ENCODE results near the gene CDKL1.

Gene CDKL1

DNA sequence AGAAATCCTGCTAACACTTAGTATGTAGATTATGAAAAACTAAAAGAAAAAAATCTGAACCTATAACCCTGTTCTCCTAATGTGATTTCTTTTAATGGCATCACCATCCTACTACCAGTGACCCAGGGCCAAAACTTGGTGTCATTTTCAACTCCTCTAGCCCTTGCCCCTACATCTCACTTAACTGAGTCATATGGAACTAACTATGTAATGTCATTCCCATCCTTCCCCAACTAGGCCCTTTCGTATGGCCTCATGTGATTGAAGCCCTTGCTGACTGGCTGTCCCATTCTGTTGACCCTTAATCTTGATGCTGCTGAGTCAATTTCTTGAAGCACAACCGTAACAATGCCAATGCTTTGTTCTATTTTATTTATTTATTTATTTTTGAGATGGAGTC is 77.0 kb downstream of the CDKL1 start:
- ATAC-seq, result no peak

DNA sequence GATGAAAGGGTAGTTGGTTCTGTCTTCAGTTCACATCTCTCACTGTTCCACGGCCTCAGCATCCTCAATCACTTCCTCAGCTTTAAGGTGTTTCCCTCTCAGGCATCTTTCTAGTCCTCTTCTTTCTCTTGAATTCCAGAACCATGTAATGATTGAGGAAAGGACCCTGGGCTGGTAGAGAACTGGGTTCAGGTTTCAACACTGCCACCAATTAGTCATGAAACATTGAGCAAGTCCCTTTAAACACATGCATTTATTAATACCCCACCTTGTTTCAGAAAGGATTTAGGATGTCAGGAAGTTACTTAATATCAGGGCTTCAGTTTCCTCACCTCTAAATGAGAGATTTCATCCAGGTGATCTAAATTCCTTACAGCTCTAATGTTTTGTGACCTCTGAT is 77.4 kb downstream of the CDKL1 start:
- ATAC-seq, result no peak
- TF ChIP-seq GLIS3 (CRISPR knock-in tag; IDR thresholded peaks at IDR 0.05) (no peak), SNAI2 (CRISPR knock-in tag; IDR thresholded peaks at IDR 0.05) (no peak), BACH2 (CRISPR knock-in tag; IDR thresholded peaks at IDR 0.05; ENCODE audit: borderline replicate concordance) (no peak), ARNTL (CRISPR knock-in tag; IDR thresholded peaks at IDR 0.05; ENCODE audit: borderline replicate concordance, low read depth) (no peak), OSR1 (CRISPR knock-in tag; IDR thresholded peaks at IDR 0.05) (no peak), ESRRG (CRISPR knock-in tag; IDR thresholded peaks at IDR 0.05) (no peak), ZC3H10 (CRISPR knock-in tag; IDR thresholded peaks at IDR 0.05) (no peak), ZNF8 (CRISPR knock-in tag; IDR thresholded peaks at IDR 0.05) (no peak), ZFP30 (CRISPR knock-in tag; IDR thresholded peaks at IDR 0.05) (no peak), TCF4 (CRISPR knock-in tag; IDR thresholded peaks at IDR 0.05; ENCODE audit: borderline replicate concordance) (no peak)
- TF ChIP-seq, protein P1, sequence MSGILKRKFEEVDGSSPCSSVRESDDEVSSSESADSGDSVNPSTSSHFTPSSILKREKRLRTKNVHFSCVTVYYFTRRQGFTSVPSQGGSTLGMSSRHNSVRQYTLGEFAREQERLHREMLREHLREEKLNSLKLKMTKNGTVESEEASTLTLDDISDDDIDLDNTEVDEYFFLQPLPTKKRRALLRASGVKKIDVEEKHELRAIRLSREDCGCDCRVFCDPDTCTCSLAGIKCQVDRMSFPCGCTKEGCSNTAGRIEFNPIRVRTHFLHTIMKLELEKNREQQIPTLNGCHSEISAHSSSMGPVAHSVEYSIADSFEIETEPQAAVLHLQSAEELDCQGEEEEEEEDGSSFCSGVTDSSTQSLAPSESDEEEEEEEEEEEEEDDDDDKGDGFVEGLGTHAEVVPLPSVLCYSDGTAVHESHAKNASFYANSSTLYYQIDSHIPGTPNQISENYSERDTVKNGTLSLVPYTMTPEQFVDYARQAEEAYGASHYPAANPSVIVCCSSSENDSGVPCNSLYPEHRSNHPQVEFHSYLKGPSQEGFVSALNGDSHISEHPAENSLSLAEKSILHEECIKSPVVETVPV (CRISPR knock-in tag; IDR thresholded peaks at IDR 0.05), result no peak
- TF ChIP-seq, protein P2, sequence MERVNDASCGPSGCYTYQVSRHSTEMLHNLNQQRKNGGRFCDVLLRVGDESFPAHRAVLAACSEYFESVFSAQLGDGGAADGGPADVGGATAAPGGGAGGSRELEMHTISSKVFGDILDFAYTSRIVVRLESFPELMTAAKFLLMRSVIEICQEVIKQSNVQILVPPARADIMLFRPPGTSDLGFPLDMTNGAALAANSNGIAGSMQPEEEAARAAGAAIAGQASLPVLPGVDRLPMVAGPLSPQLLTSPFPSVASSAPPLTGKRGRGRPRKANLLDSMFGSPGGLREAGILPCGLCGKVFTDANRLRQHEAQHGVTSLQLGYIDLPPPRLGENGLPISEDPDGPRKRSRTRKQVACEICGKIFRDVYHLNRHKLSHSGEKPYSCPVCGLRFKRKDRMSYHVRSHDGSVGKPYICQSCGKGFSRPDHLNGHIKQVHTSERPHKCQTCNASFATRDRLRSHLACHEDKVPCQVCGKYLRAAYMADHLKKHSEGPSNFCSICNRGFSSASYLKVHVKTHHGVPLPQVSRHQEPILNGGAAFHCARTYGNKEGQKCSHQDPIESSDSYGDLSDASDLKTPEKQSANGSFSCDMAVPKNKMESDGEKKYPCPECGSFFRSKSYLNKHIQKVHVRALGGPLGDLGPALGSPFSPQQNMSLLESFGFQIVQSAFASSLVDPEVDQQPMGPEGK (CRISPR knock-in tag; IDR thresholded peaks at IDR 0.05; ENCODE audit: borderline replicate concordance), result no peak
- TF ChIP-seq, protein P3, sequence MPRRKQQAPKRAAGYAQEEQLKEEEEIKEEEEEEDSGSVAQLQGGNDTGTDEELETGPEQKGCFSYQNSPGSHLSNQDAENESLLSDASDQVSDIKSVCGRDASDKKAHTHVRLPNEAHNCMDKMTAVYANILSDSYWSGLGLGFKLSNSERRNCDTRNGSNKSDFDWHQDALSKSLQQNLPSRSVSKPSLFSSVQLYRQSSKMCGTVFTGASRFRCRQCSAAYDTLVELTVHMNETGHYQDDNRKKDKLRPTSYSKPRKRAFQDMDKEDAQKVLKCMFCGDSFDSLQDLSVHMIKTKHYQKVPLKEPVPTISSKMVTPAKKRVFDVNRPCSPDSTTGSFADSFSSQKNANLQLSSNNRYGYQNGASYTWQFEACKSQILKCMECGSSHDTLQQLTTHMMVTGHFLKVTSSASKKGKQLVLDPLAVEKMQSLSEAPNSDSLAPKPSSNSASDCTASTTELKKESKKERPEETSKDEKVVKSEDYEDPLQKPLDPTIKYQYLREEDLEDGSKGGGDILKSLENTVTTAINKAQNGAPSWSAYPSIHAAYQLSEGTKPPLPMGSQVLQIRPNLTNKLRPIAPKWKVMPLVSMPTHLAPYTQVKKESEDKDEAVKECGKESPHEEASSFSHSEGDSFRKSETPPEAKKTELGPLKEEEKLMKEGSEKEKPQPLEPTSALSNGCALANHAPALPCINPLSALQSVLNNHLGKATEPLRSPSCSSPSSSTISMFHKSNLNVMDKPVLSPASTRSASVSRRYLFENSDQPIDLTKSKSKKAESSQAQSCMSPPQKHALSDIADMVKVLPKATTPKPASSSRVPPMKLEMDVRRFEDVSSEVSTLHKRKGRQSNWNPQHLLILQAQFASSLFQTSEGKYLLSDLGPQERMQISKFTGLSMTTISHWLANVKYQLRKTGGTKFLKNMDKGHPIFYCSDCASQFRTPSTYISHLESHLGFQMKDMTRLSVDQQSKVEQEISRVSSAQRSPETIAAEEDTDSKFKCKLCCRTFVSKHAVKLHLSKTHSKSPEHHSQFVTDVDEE (CRISPR knock-in tag; IDR thresholded peaks at IDR 0.05), result no peak

More for the DNA sequence above, 77.0 kb downstream of the CDKL1 start:
- no peak for TF ChIP-seq ARNTL (CRISPR knock-in tag; IDR thresholded peaks at IDR 0.05; ENCODE audit: borderline replicate concordance, low read depth)
- no peak for TF ChIP-seq TOX (CRISPR knock-in tag; IDR thresholded peaks at IDR 0.05; ENCODE audit: borderline replicate concordance)
- TF ChIP-seq, protein P2 (CRISPR knock-in tag; IDR thresholded peaks at IDR 0.05; ENCODE audit: borderline replicate concordance), result no peak
- TF ChIP-seq ZNF8 (CRISPR knock-in tag; IDR thresholded peaks at IDR 0.05), result no peak
- TF ChIP-seq, protein P4, sequence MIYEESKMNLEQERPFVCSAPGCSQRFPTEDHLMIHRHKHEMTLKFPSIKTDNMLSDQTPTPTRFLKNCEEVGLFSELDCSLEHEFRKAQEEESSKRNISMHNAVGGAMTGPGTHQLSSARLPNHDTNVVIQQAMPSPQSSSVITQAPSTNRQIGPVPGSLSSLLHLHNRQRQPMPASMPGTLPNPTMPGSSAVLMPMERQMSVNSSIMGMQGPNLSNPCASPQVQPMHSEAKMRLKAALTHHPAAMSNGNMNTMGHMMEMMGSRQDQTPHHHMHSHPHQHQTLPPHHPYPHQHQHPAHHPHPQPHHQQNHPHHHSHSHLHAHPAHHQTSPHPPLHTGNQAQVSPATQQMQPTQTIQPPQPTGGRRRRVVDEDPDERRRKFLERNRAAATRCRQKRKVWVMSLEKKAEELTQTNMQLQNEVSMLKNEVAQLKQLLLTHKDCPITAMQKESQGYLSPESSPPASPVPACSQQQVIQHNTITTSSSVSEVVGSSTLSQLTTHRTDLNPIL (CRISPR knock-in tag; IDR thresholded peaks at IDR 0.05; ENCODE audit: low read depth), result no peak
- TF ChIP-seq RARB (CRISPR knock-in tag; IDR thresholded peaks at IDR 0.05), result no peak
- TF ChIP-seq OSR1 (CRISPR knock-in tag; IDR thresholded peaks at IDR 0.05), result no peak
- TF ChIP-seq, protein P1 (CRISPR knock-in tag; IDR thresholded peaks at IDR 0.05), result no peak
- TF ChIP-seq, protein P5, sequence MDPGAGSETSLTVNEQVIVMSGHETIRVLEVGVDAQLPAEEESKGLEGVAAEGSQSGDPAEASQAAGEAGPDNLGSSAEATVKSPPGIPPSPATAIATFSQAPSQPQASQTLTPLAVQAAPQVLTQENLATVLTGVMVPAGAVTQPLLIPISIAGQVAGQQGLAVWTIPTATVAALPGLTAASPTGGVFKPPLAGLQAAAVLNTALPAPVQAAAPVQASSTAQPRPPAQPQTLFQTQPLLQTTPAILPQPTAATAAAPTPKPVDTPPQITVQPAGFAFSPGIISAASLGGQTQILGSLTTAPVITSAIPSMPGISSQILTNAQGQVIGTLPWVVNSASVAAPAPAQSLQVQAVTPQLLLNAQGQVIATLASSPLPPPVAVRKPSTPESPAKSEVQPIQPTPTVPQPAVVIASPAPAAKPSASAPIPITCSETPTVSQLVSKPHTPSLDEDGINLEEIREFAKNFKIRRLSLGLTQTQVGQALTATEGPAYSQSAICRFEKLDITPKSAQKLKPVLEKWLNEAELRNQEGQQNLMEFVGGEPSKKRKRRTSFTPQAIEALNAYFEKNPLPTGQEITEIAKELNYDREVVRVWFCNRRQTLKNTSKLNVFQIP (CRISPR knock-in tag; IDR thresholded peaks at IDR 0.05; ENCODE audit: borderline replicate concordance, low read depth), result no peak

Measured in SK-N-SH treated with all-trans-retinoic acid at 6 μM for 48 hours (cell line).